Measurements from ENCODE around the gene TMEM266. TPM values are rescaled to one million over a fixed set of nuclear protein-coding genes. Genes with fewer than 3 reads are reported as not detected.

The TMEM266 gene
- total and polyA plus RNA-seq, 2 of the 4 experiments (the other 2 are of a cell fraction), result not detected

GRCh38 chr15:76127169-76127568, 67.4 kb downstream of the TMEM266 start:
- no peak overlapping the region for H3K4me3 ChIP-seq (ENCODE audit: insufficient read depth, low read depth, low read length)
- H3K79me1 ChIP-seq (ENCODE audit: low read depth in 1 of 2, low read length in 2 of 2), result no peaks in the 10 kb centered on the region
- no CpG with 5 or more reads among the region's 2 CpGs for WGBS, 2 experiments (ENCODE audit: extremely low coverage in 2 of 2, insufficient read length in 1 of 2)
- H3K23ac ChIP-seq (ENCODE audit: low read depth, low read length), result no peak overlapping the region
- no peak overlapping the region for H3K9ac ChIP-seq (ENCODE audit: low read depth, low read length)
- peaks cover 5% of the 10 kb centered on the region; the same call in 1 of the 2 replicates for H3K9me3 ChIP-seq (ENCODE audit: control insufficient read depth, insufficient read depth, low read length)
- H4K91ac ChIP-seq (ENCODE audit: insufficient read depth, low read depth, low read length), result no peak overlapping the region
- no peak for ATAC-seq (ENCODE audit: low read depth)
- H2BK15ac ChIP-seq (ENCODE audit: low read depth, low read length), result no peak overlapping the region
- H3K14ac ChIP-seq (replicated peaks; ENCODE audit: low read depth, low read length), result no peak overlapping the region
- no peaks in the 10 kb centered on the region for H3K9me1 ChIP-seq (ENCODE audit: insufficient read depth, low read length)
- H3K27ac ChIP-seq (ENCODE audit: insufficient read depth, low read length), result no peak overlapping the region
- H2AK5ac ChIP-seq (ENCODE audit: low read depth, low read length), result no peak overlapping the region
- no peak overlapping the region for H2AFZ ChIP-seq (replicated peaks; ENCODE audit: low read length, poor library complexity)
- no peak overlapping the region for H3K56ac ChIP-seq (ENCODE audit: extremely low read depth, insufficient read depth, low read length)
- dilution Hi-C loops (cut with HindIII; ENCODE audit: low sequenced_read_pairs, unreplicated experiment) (no loop called here), intact Hi-C loops (cut with micrococcal nuclease) (no loop called here), in situ Hi-C loops (cut with MboI; ENCODE audit: low sequenced_read_pairs) (no loop called here)
- no peak overlapping the region for H2AK9ac ChIP-seq (replicated peaks; ENCODE audit: low read depth, low read length, poor library complexity)
- H3K4ac ChIP-seq (ENCODE audit: low read depth, low read length), result no peak overlapping the region
- TF ChIP-seq NFE2L2 (IDR thresholded peaks at IDR 0.05; ENCODE audit: low read depth, low read length), result no peak
- no peaks in the 10 kb centered on the region for H4K20me1 ChIP-seq (ENCODE audit: insufficient read depth, low read length)
- no peak for DNase-seq
- H3K27me3 ChIP-seq (ENCODE audit: control insufficient read depth, insufficient read depth, low read length), result peaks cover 25% of the 10 kb centered on the region
- no peak overlapping the region for H3K4me2 ChIP-seq (ENCODE audit: low read depth, low read length)
- no peaks in the 10 kb centered on the region for H3K4me1 ChIP-seq (ENCODE audit: control insufficient read depth, insufficient read depth, low read length)
- no peak overlapping the region for H4K5ac ChIP-seq (ENCODE audit: low read depth, low read length)
- H2BK120ac ChIP-seq (ENCODE audit: low read depth, low read length), result no peak overlapping the region
- ChIA-PET POLR2A (ENCODE audit: unreplicated experiment) (no interaction called here), CTCF (no interaction called here)
- H2BK5ac ChIP-seq (ENCODE audit: low read depth, low read length, poor library complexity, severe bottlenecking), result no peak overlapping the region
- no peaks in the 10 kb centered on the region for H3K36me3 ChIP-seq (ENCODE audit: control insufficient read depth, insufficient read depth, low read length)
- no peak overlapping the region for H4K8ac ChIP-seq (ENCODE audit: low read depth in 2 of 2, low read length in 2 of 2)
- no peak overlapping the region for H2BK20ac ChIP-seq (ENCODE audit: low read depth, low read length)
- H3K18ac ChIP-seq (ENCODE audit: low read depth, low read length), result no peak overlapping the region
- no TSS peak for BruUV-seq (replicated peaks)
